ENCODE results near the gene TBL2.

GRCh38 chr7:73556208-73557107, 21.9 kb downstream of the TBL2 start:
- TF ChIP-seq POLR2AphosphoS5 (IDR thresholded peaks at IDR 0.05; ENCODE audit: low read depth, low read length) (no peak), REST (IDR thresholded peaks at IDR 0.05; ENCODE audit: insufficient read depth in 1 of 2, low read depth in 2 of 2, low read length in 1 of 2) (no peak), CTCF (IDR thresholded peaks at IDR 0.05) (no peak), TCF7L2 (IDR thresholded peaks at IDR 0.05; ENCODE audit: low read depth, low read length) (no peak)
